Activated CD8-positive, alpha-beta memory T cell treated with anti-CD3 and anti-CD28 coated beads, Interleukin-2, amount 10 ng/mL, durations not matched to agents 7 days and 5 days (primary cell): ENCODE data around the gene NDUFV1. TPM values are rescaled to one million over a fixed set of nuclear protein-coding genes. Genes with fewer than 3 reads are reported as not detected.
"Not testable (repeated sequence)": the region's sequence is repeated elsewhere in the genome, so short reads cannot be mapped to it uniquely, and the experiment has no call there.

Experiments
- ATAC-seq: fragments of 150-1000 bp; cut with Tn5 transposase; one replicate; pipeline ENCODE4 v1.10.0; 2021; ENCODE audit warnings: moderate library complexity
- CTCF ChIA-PET: fragments of 350-600 bp; sonication (Branson Sonifier 250); formaldehyde crosslinking; loops from one replicate; lab custom pipeline; 2021; ENCODE audit warnings: antibody characterized with exemption; lab: Charles Lee
- DNase-seq: peaks from one replicate; pipeline ENCODE4 v3.0.0-alpha.2; 2020
- H3K27ac Mint-ChIP-seq: one replicate; pipeline ENCODE4 v1.8.0; 2021; ENCODE audit warnings: mild to moderate bottlenecking, mixed read lengths
- H3K27me3 Mint-ChIP-seq: one replicate; pipeline ENCODE4 v1.8.0; 2021; ENCODE audit warnings: mixed read lengths
- H3K36me3 Mint-ChIP-seq: one replicate; pipeline ENCODE4 v1.8.0; 2021; ENCODE audit warnings: mild to moderate bottlenecking, mixed read lengths
- H3K4me1 Mint-ChIP-seq: one replicate; pipeline ENCODE4 v1.8.0; 2021; ENCODE audit warnings: mixed read lengths
- H3K4me3 Mint-ChIP-seq: one replicate; pipeline ENCODE4 v1.8.0; 2021; ENCODE audit warnings: mild to moderate bottlenecking, moderate library complexity, mixed read lengths
- H3K9me3 Mint-ChIP-seq: one replicate; pipeline ENCODE4 v1.8.0; 2022; ENCODE audit warnings: low read depth, mixed read lengths
- total RNA-seq, 2 experiments: library from RNA; stranded (reverse); gene quantifications; one replicate each; pipeline ENCODE4 v1.2.3, GENCODE V29; 2021

The NDUFV1 gene
- total RNA-seq, 2 experiments from 2014 or later: 239 to 252 TPM

DNA sequence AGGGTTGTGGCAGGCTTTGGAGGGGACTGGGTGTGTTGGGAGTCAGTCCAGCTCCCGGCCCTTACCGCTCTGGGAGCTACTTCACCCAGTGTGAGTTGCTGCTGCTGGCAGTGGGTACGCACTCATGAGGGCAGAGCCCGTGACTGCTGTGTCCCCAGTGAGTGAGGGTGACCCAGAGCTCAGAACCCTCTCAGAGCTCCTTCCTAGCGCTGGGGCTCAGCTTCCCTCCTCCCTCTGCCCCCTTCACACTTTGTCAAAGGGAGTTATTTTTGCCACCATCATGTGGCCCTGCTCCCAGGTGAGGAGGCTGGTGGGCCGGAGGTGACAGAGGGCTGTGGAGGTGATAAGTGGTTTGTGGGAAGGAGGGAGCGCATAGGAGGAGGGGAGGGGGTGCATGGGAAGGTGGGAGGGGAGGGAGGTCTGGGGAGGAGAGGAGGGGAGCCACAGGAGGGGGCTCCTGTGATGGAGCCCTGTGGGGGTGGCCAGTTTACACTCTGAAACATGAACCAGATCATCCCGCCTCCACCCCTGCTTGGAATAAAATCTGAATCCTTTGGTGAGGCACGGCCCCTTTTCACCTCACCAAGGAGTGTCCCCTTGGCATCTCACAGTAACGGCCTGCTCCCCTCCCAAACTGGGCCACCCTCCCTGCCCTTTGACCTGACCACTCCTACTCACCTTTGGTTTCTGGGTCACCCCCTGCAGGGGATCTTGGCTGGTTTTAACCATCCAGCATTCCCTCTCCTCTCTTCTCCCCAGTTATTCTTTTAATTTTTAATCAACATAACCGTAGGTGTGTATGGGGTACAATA is 9.9 kb downstream of the NDUFV1 start:
- H3K4me3 Mint-ChIP-seq: peak overlapping the region; percentile 37
- peaks cover 9% of the 10 kb centered on the region for H3K27me3 Mint-ChIP-seq
- no peak for DNase-seq
- peak overlapping the region; percentile 11 for H3K27ac Mint-ChIP-seq
- no peaks in the 10 kb centered on the region for H3K9me3 Mint-ChIP-seq
- no peak for ATAC-seq
- peaks cover 5% of the 10 kb centered on the region for H3K36me3 Mint-ChIP-seq
- peaks cover 36% of the 10 kb centered on the region for H3K4me1 Mint-ChIP-seq
- CTCF ChIA-PET: interaction anchor here (0.5 to 7.5 kb wide), 10 partner anchors 9 to 101 kb away, joined by 3 to 111 read pairs (median 3); partner anchors contain the start of gene NUDT8

DNA sequence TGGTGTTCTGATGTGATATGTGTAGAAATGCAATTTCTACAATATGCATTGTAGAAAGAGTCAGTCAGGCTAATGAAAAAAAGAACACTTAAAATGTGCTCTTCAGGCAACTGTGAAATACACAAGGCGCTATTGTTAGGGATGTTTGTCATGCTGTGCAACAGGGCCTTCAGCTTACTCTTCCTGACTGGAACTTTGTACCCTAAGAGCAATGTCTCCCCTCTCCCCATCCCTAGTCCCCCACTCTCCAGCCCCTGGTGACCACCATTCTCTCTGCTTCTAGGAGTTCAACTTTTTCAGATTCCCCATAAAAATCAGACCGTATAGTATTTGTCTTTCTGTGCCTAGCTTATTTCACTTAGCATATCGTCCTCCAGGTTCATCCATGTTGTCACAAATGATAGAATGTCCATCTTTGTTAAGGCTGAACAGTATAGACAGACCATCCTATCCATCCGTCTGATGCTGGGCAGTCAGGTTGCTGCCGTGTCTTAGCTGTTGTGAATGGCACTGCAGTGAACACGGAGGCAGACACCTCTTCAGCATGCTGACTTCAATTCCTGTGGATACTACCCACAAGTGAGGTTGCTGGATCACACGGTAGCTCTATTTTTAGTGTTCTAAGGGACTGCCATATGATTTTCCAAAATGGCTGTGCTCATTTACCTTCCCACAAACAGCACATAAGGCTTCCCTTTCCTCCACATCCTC is 10.7 kb downstream of the NDUFV1 start:
- peaks cover 2% of the 10 kb centered on the region for H3K36me3 Mint-ChIP-seq
- CTCF ChIA-PET: interaction anchor here (0.7 to 7.5 kb wide), 4 partner anchors 12 to 42 kb away, joined by 3 to 111 read pairs (median 14); partner anchors contain the start of gene NUDT8
- H3K27me3 Mint-ChIP-seq: peaks cover 9% of the 10 kb centered on the region
- DNase-seq (no peak), ATAC-seq (no peak)
- peak overlapping the region; percentile 11 for H3K27ac Mint-ChIP-seq
- no peaks in the 10 kb centered on the region for H3K9me3 Mint-ChIP-seq
- H3K4me1 Mint-ChIP-seq: peaks cover 32% of the 10 kb centered on the region
- H3K4me3 Mint-ChIP-seq: no peak overlapping the region

DNA sequence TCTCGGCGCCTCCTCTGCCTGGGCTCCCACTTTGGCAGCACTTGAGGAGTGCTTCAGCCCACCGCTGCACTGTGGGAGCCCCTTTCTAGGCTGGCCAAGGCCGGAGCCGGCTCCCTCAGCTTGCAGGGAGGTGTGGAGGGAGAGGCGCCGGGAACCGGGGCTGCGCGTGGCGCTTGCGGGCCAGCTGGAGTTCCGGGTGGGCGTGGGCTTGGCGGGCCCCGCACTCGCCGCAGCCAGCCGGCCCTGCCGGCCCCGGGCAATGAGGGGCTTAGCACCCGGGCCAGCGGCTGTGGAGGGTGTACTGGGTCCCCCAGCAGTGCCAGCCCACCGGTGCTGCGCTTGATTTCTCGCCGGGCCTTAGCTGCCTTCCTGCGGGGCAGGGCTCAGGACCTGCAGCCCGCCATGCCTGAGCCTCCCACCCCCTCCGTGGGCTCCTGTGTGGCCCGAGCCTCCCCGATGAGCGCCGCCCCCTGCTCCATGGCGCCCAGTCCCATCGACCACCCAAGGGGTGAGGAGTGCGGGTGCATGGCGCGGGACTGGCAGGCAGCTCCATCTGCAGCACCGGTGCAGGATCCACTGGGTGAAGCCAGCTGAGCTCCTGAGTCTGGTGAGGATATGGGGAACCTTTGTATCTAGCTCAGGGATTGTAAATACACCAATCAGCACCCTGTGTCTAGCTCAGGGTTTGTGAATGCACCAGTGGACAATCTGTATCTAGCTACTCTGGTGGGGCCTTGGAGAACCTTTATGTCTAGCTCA is 12.3 kb downstream of the NDUFV1 start:
- not testable (repeated sequence) for H3K4me3 Mint-ChIP-seq, H3K36me3 Mint-ChIP-seq, H3K27me3 Mint-ChIP-seq, H3K27ac Mint-ChIP-seq, DNase-seq, ATAC-seq, H3K9me3 Mint-ChIP-seq
- CTCF ChIA-PET: interaction anchor here (2.2 to 7.5 kb wide), 2 partner anchors 10 to 11 kb away, joined by 12 to 111 read pairs; partner anchors contain the start of gene NUDT8
- peaks cover 23% of the 10 kb centered on the region for H3K4me1 Mint-ChIP-seq

DNA sequence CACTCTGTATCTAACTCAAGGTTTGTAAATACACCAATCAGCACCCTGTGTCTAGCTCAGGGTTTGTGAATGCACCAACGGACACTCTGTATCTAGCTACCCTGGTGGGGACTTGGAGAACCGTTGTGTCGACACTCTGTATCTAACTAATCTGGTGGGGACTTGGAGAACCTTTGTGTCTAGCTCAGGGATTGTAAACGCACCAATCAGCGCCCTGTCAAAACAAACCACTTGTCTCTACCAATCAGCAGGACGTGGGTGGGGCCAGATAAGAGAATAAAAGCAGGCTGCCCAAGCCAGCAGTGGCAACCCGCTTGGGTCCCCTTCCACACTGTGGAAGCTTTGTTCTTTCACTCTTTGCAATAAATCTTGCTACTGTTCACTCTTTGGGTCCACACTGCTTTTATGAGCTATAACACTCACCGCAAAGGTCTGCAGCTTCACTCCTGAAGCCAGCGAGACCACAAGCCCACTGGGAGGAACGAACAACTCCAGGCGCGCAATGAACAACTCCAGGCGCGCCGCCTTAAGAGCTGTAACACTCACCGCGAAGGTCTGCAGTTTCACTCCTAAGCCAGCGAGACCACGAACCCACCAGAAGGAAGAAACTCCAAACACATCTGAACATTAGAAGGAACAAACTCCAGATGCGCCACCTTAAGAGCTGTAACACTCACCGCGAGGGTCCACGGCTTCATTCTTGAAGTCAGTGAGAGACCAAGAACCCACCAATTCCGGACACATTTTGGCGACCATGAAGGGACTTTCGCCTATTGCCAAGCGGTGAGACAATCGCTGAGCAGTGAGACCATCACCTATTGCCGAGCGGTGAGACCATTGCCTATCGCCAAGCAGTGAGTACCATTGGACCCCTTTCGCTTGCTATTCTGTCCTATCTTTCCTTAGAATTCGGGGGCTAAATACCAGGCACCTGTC is 13.2 kb downstream of the NDUFV1 start:
- DNase-seq, H3K9me3 Mint-ChIP-seq, H3K27ac Mint-ChIP-seq, ATAC-seq, H3K36me3 Mint-ChIP-seq, H3K27me3 Mint-ChIP-seq, H3K4me3 Mint-ChIP-seq: not testable (repeated sequence)
- CTCF ChIA-PET: interaction anchor here (2.2 kb wide), 1 partner anchor 10 kb away, joined by 12 read pairs; the partner anchor contains the start of gene NUDT8
- peaks cover 16% of the 10 kb centered on the region for H3K4me1 Mint-ChIP-seq

DNA sequence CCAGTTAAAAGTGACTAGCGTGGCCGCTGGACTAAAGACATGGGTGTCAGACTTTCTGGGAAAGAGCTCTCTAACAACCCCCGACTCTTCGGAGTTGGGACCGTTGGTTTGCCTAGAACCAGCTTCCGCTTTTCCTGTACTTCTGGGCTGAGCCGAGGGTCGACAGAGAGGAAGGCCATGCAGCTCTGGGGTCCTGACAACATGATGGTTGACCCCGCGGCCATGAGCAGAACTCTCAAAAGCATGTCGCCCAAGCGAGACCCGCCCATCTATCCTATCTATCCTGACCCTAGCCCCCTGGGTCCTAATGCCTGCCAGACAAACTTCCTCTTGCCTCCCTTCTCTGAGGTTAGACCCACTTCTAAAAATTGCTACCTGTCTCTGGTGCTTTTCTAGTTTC is 13.9 kb downstream of the NDUFV1 start:
- H3K36me3 Mint-ChIP-seq, H3K27me3 Mint-ChIP-seq, H3K9me3 Mint-ChIP-seq, ATAC-seq, H3K27ac Mint-ChIP-seq, DNase-seq, H3K4me3 Mint-ChIP-seq, H3K4me1 Mint-ChIP-seq: not testable (repeated sequence)
- CTCF ChIA-PET: interaction anchor here (2.2 kb wide), 1 partner anchor 9 kb away, joined by 12 read pairs; the partner anchor contains the start of gene NUDT8

DNA sequence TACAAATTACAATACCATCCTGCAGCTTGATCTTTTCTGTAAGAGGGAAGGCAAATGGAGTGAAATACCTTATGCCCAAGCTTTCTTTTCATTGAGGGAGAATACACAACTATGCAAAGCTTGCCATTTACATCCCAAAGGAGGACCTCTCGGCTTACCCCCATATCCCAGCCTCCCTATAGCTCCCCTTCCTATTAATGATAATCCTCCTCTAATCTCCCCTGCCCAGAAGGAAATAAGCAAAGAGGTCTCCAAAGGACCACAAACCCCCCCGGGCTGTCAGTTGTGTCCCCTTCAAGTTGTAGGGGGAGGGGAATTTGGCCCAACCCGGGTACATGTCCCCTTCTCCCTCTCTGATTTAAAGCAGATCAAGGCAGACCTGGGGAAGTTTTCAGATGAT is 15.2 kb downstream of the NDUFV1 start:
- H3K36me3 Mint-ChIP-seq, H3K4me3 Mint-ChIP-seq, H3K27ac Mint-ChIP-seq, CTCF ChIA-PET, H3K27me3 Mint-ChIP-seq, ATAC-seq, DNase-seq, H3K4me1 Mint-ChIP-seq, H3K9me3 Mint-ChIP-seq: not testable (repeated sequence)

DNA sequence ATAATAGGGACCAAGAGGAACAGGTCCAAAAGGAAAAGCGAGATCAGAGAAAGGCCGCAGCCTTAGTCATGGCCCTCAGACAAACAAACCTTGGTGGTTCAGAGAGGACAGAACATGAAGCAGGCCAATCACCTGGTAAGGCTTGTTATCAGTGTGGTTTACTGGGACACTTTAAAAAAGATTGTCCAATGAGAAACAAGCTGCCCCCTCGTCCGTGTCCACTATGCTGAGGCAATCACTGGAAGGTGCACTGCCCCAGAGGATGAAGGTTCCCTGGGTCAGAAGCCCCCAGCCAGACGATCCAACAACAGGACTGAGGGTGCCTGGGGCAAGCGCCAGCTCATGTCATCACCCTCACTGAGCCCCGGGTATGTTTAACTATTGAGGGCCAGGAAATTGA is 16.2 kb downstream of the NDUFV1 start:
- not testable (repeated sequence) for ATAC-seq, H3K36me3 Mint-ChIP-seq, H3K9me3 Mint-ChIP-seq, H3K27me3 Mint-ChIP-seq, H3K4me1 Mint-ChIP-seq, DNase-seq, H3K4me3 Mint-ChIP-seq, H3K27ac Mint-ChIP-seq
- CTCF ChIA-PET: interaction anchor here (0.8 kb wide), 1 partner anchor 9 kb away, joined by 3 read pairs; no protein-coding TSS in a partner anchor

DNA sequence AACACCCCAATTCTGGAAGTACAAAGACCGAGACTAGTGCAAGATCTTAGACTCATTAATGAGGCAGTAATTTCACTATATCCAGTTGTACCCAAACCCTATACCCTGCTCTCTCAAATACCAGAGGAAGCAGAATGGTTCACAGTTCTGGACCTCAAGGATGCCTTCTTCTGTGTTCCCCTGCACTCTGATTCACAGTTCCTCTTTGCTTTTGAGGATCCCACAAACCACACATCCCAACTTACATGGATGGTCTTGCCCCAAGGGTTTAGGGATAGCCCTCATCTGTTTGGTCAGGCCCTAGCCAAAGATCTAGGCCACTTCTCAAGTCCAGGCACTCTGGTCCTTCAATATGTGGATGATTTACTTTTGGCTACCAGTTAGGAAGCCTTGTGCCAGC is 17.1 kb downstream of the NDUFV1 start:
- not testable (repeated sequence) for H3K27ac Mint-ChIP-seq, DNase-seq, H3K27me3 Mint-ChIP-seq, H3K4me3 Mint-ChIP-seq, H3K36me3 Mint-ChIP-seq, ATAC-seq, H3K9me3 Mint-ChIP-seq, H3K4me1 Mint-ChIP-seq
- CTCF ChIA-PET: interaction anchor here (0.8 to 1.0 kb wide), 2 partner anchors 10 kb away, joined by 3 read pairs; no protein-coding TSS in a partner anchor

DNA sequence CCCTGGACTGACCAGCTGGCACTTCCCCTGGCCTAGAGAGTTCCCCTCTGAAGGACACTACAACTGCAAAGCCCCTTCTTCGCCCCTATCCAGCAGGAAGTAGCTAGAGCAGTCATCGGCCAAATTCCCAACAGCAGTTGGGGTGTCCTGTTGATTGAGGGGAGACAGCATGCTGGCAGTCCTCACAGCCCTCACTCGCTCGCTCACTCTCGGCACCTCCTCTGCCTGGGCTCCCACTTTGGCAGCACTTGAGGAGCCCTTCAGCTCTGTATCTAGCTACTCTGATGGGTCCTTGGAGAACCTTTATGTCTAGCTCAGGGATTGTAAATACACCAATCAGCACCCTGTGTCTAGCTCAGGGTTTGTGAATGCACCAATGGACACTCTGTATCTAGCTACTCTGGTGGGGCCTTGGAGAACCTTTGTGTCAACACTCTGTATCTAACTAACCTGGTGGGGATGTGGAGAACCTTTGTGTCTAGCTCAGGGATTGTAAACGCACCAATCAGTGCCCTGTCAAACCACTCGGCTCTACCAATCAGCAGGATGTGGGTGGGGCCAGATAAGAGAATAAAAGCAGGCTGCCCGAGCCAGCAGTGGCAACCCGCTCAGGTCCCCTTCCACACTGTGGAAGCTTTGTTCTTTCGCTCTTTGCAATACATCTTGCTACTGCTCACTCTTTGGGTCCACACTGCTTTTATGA is 19.5 kb downstream of the NDUFV1 start:
- H3K9me3 Mint-ChIP-seq, H3K27me3 Mint-ChIP-seq, H3K4me3 Mint-ChIP-seq, DNase-seq, ATAC-seq, H3K27ac Mint-ChIP-seq, H3K36me3 Mint-ChIP-seq: not testable (repeated sequence)
- H3K4me1 Mint-ChIP-seq: peaks cover 13% of the 10 kb centered on the region
- CTCF ChIA-PET: interaction anchor here (0.6 to 8.4 kb wide), 5 partner anchors 11 to 47 kb away, joined by 3 to 157 read pairs (median 5); partner anchors contain the start of gene ACY3

DNA sequence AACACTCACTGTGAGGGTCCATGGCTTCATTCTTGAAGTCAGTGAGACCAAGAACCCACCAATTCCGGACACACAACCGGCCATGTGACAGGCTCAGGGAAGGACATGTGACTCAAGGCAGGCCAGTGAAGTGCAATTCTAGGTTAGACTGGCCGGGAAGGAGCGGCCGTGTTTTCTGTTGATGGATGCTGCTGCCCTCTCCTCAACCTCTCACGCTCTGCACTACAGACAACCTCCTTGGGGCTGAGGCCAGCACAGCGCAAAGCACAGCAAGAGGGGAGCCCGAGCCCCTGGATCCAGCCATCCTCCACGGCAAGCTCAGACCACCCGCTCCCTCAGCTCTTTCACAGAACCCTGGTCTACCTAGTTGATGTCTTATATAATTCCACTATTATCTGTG is 20.2 kb downstream of the NDUFV1 start:
- no peak overlapping the region for H3K4me3 Mint-ChIP-seq
- no peaks in the 10 kb centered on the region for H3K9me3 Mint-ChIP-seq
- H3K27me3 Mint-ChIP-seq: no peaks in the 10 kb centered on the region
- peaks cover 13% of the 10 kb centered on the region for H3K4me1 Mint-ChIP-seq
- no peak overlapping the region for H3K27ac Mint-ChIP-seq
- no peaks in the 10 kb centered on the region for H3K36me3 Mint-ChIP-seq
- CTCF ChIA-PET: interaction anchor here (0.6 to 8.4 kb wide), 6 partner anchors 11 to 46 kb away, joined by 3 to 157 read pairs (median 58); partner anchors contain the start of gene ACY3
- DNase-seq: no peak
- ATAC-seq: no peak

DNA sequence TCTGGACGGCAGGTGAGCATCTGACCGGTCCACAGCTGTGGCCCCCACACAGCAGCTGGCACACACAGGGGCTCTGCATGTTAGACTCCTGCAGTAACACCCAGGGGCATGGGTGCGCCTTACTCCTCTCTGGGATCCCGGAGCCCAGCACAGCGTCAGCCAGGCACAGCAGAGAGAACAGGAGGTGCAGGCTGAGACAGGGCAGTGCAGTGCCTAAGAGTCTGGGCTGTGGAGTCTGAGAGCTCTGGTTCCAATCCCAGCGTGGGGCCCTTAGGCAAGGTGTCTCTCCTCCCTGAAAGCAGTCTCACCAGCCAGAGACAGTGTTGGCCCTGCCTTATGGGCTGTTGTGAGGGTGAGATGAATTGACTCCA is 20.7 kb downstream of the NDUFV1 start:
- no peak overlapping the region for H3K4me3 Mint-ChIP-seq
- H3K9me3 Mint-ChIP-seq: no peaks in the 10 kb centered on the region
- peaks cover 13% of the 10 kb centered on the region for H3K4me1 Mint-ChIP-seq
- H3K27ac Mint-ChIP-seq: peak overlapping the region; percentile 26
- H3K36me3 Mint-ChIP-seq: no peaks in the 10 kb centered on the region
- ATAC-seq (no peak), DNase-seq (no peak)
- H3K27me3 Mint-ChIP-seq: no peaks in the 10 kb centered on the region
- CTCF ChIA-PET: interaction anchor here (1.1 to 8.4 kb wide), 5 partner anchors 11 to 86 kb away, joined by 5 to 157 read pairs (median 111); partner anchors contain the start of gene ACY3
